Peyer's patch (tissue), 4 donors: Measurements from ENCODE around the gene URGCP.

ENCODE experiments used
- CTCF ChIP-seq, 6 experiments: fragments of 450-650 bp in 4 of 6; fragments of 200-600 bp in 2 of 6; sonication (generic) in 1 of 6; IDR thresholded peaks; one replicate each; pipeline ENCODE4 v1.5.1; 2017 to 2019; ENCODE audit warnings: antibody characterized with exemption in 6 of 6, mild to moderate bottlenecking in 3 of 6, moderate library complexity in 1 of 6
- POLR2A ChIP-seq, 2 donors: fragments of 450-650 bp; IDR thresholded peaks; one replicate each; pipeline ENCODE4 v1.5.1; 2017; ENCODE audit warnings: antibody characterized with exemption in 2 of 2, mild to moderate bottlenecking in 2 of 2, moderate library complexity in 2 of 2

GRCh38 chr7:43953071-43953470, 46.7 kb upstream of the URGCP start:
- TF ChIP-seq CTCF (IDR thresholded peaks at IDR 0.05) (no peak), POLR2A (IDR thresholded peaks at IDR 0.05) (no peak)
